Neural cell (in vitro differentiated cells): Measurements from ENCODE around the gene VAV3.

ENCODE experiments used
- CTCF ChIP-seq: fragments of 450-650 bp; IDR thresholded peaks from 2 replicates; pipeline ENCODE4 v1.5.1; 2014; ENCODE audit warnings: antibody characterized with exemption, mild to moderate bottlenecking, moderate library complexity; ENCODE audit not compliant: poor library complexity, severe bottlenecking
- POLR2AphosphoS5 ChIP-seq: IDR thresholded peaks from 2 replicates; pipeline ENCODE4 v1.6.1; 2012

GRCh38 chr1:107625405-107626029, 339.5 kb downstream of the VAV3 start:
- TF ChIP-seq CTCF (no peak), POLR2AphosphoS5 (no peak)
